PC-9 (cell line): ENCODE measurements around the gene ABCG4.

Experiments
- EZH2 ChIP-seq: fragments of 200-600 bp; sonication (generic); IDR thresholded peaks from 2 replicates; pipeline ENCODE4 v1.8.0; 2017; ENCODE audit warnings: antibody characterized with exemption, low read depth
- TF ChIP-seq, protein P1 (sequence below): fragments of 200-600 bp; sonication (generic); conservative IDR thresholded peaks from 2 replicates; pipeline ENCODE4 v1.6.1; 2017; ENCODE audit warnings: mixed run types, antibody characterized with exemption, mild to moderate bottlenecking, moderate library complexity

DNA sequence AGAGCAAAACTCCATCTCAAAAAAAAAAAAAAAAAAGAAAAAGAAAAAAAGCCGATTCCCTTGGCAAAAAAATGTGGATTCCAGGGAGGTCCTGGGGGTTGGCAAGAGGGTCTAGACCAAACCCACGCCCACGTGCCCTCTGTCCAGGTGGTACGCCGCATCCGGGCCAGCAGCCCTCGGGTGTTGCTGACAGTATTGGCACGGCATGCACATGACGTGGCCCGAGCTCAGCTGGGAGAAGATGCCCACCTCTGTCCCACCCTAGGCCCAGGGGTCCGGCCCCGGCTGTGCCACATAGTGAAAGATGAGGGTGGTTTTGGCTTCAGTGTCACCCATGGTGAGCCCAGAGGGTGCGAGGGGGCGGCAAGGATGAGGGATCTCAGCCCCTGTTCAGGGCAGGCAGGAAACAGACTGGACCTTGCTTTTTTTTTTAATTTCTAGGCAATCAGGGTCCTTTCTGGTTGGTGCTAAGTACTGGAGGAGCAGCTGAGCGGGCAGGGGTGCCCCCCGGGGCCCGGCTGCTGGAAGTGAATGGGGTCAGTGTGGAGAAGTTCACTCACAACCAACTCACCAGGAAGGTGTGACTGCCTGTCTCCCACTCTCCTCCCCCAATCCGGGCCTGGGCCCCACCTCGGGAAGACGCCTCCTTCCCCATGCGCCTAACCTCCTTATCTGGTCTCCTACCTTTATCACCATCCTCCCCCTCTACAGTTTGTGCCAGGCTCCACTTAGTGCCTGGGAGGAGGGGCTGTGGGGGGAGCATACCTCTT is 38.5 kb downstream of the ABCG4 start:
- TF ChIP-seq, protein P1, sequence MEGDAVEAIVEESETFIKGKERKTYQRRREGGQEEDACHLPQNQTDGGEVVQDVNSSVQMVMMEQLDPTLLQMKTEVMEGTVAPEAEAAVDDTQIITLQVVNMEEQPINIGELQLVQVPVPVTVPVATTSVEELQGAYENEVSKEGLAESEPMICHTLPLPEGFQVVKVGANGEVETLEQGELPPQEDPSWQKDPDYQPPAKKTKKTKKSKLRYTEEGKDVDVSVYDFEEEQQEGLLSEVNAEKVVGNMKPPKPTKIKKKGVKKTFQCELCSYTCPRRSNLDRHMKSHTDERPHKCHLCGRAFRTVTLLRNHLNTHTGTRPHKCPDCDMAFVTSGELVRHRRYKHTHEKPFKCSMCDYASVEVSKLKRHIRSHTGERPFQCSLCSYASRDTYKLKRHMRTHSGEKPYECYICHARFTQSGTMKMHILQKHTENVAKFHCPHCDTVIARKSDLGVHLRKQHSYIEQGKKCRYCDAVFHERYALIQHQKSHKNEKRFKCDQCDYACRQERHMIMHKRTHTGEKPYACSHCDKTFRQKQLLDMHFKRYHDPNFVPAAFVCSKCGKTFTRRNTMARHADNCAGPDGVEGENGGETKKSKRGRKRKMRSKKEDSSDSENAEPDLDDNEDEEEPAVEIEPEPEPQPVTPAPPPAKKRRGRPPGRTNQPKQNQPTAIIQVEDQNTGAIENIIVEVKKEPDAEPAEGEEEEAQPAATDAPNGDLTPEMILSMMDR: no peak
- no peak for TF ChIP-seq EZH2
